GM19372 (cell line): ENCODE data around the gene TREML2.

Source experiments
- ATAC-seq: cut with Tn5 transposase; IDR thresholded peaks from one replicate; pipeline ENCODE4 v1.9.1; 2021; ENCODE audit warnings: mild to moderate bottlenecking, low read depth, moderate library complexity; ENCODE audit not compliant: unreplicated experiment

The TREML2 gene

DNA sequence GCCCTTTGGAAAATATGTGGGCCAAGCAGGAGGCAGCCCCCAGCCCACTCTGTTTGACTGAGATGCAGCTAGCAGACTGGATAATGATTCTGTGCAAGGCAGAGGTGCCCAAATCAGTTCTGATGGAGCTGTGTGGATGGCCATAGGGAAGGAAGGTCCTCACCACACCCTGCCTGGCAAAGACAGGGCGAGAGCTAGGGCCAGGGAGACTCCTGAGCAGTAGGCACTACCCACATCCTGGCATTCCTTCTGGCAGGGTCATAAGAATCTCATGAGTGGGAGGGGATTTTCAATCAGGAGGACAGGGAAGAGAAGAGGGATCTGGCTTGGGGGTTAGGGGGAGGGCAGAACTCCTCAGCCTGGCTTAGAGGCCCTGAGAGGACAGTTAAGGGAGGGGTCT is 19.4 kb downstream of the TREML2 start:
- no peak for ATAC-seq

GRCh38 chr6:41179163-41179562 is 21.8 kb downstream of the TREML2 start:
- ATAC-seq = no peak

GRCh38 chr6:41177695-41178094 is 23.3 kb downstream of the TREML2 start:
- no peak for ATAC-seq

GRCh38 chr6:41177287-41177686 is 23.7 kb downstream of the TREML2 start:
- ATAC-seq = no peak

DNA sequence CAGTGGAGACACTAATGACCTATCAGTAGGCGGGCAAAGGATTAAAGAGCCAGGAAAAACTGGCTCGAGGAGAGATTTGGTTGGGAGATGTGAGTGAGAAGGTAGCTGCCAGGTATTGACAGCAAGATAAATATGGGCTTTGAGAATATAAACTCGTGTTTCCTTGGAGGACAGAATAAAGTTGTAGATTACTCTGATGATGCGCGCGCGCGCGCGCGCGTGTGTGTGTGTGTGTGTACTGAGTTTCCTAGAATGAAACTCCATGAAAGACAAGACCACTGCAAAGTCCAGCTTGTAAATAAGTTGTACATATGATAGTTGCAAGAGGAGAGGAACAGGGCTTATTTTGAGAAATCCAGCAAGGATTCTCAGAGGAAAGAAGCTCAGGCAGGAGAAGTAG is 24.8 kb downstream of the TREML2 start:
- ATAC-seq = no peak

DNA sequence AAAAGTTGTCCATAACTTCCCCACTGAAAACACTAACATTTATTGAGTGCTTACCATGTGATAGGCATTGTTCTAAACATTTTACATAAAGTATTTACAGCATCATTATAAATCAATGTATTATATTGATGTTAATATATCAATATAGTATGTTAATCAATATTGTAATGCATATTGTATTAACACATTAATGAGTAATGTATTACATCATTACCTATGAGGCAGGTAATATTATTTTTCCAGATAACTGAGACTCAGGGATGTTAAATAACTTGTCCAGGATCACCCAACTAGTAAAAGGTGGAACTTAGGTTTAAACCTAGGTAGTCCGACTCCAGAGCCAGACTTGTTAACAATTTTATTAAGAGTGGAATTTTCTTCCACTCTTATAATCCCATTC is 25.9 kb downstream of the TREML2 start:
- ATAC-seq = no peak

DNA sequence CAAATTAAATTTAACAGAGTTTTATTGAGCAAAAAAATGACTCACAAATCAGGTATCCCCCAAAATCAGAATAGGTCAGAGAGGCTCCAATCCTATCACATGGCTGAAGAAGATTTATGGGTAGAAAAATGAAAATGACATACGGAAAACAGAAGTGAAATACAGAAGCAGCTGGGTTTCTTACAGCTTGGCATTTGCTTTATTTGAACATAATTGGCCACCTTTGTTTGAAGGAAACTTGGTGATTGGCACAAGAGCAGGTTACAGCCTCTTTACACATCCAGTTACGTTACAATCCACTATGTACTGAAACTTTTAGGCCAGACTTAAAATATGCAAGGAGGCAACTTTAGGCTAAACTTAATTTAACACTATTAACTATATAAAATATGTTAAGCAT is 26.3 kb downstream of the TREML2 start:
- ATAC-seq = no peak

- ATAC-seq = no peak
These were observed 29.0 kb downstream of the TREML2 start for GRCh38 chr6:41171908-41172307.

DNA sequence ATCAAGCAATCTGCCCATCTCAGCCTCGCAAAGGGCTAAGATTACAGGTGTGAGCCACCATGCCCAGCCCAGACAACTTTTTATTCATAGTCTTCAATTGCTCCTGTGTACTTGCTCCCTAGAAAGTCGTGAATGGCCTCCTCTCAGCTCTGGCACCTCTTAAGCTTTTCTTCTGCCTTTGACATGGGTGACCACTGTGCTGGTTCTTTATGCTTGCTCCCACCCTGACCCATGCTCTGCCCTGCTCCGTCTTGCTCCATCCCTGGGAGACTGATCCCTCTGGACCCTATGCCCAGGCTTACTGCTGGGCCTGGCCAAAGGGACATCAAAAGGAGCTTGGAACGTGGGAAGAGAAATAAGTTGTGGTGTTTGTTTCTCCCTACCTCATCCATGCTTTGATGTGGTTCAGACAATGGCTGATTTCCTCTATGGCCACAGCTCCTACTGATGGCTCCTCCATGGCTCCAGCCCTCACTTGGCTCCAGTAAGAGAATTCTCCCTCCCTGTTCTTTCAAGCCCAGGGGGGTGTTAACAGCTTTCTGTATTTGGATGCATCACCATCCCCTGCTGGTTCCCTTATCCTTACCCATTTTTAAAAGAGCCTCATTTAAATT is 30.3 kb downstream of the TREML2 start:
- no peak for ATAC-seq

DNA sequence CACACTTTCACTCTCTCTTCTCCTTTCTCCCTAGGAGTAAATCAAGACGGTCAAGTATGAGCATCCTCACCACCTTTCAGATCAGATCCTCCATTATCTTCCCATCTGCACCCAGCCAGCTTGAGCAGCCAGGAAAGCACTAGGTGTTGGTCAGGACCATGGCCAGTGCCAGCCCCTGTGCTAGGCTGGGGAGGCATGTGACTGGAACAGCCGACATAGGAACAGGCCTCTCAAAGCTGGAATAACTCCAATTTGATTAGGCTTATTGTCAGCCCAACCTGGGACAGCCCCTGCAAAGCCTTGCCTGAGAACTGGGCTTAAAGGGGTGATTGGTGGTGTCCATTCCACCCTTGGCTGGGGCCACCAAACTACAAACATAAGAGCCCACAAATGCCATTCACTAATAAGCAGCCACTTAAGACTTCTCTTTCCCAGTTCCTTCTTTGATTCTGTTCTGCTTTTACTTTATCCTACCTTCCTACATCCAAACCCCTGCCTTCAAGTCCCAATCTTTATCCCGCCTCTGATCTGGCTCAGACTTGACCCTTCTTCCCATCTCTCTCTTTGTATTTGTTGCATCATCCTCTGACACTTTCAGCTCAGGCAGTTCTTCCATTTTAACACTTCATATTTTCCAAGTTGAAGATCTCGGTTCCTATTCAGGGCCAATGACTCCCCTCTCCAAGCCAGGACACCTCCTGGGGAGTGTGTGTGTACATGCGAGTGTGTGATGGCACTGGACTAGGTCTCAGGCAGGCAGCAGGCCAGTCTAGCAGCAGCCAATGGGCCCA is 33.6 kb downstream of the TREML2 start:
- no peak for ATAC-seq

DNA sequence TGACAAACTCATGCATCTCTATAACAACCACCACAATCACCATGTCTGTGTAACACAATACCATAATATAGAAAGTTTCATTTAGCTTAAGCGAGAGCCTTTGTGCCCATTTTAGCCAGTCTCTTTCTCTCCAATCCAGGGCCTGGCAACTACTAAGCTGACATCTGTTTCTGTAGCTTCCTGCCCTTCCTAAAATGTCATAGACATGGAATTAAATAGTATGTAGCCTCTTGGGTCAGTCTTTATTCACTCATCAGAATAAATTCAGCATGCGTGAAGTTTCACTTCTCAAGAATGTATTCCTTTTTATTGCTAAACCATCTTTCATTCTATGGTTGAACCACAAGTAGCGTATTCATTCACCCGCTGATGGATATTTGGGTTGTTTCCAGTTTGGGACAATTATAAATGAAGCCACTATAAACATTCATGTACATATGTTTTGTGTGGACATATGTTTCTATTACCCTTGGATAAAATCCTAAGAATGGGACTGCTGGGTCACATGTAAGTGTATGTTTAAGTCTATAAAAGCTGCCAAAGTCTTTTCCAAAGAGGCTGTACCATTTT is 36.3 kb downstream of the TREML2 start:
- ATAC-seq = no peak

- ATAC-seq = no peak
These were observed 37.6 kb downstream of the TREML2 start for GRCh38 chr6:41163419-41163717.

DNA sequence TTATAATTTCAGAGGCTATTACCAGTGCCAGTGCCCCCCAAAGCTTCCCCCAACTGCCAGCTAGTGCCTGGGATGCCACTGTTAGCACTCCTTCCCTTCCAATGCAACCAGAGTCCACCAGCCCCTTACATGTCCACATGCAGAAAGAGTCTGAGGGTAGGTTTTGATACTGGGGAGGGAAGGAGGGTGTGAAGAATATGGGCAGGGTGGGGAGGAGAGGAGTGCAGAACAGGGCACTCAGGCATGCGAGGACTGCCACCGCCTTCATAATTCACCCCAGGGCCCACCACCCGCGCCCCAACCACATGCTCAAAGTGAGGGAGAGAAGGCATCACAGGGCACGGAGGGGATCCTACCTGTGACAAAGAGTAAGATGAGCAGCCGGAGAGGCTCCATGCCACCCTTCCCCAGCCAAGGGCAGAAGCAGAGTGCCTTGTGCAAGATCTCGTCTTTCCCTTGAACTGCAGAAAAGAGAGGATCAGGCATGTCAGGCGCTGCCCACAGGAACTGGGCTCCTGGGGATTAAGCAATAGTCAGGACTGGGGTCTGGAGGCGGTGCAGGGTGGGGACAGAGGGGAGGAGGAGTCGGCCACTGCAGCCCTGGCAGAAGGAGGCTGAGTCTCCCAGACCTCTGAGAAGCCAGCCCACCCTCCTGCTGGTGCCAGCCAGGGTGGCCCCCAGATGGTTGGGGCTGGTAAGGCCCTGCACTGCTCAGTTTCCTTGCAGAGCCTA is 38.1 kb downstream of the TREML2 start, which contains the start of gene TREM2:
TREM2 (minus strand) TSS at position 430 of the 732 bp plus-strand sequence; CDS start at position 396, 34 bp downstream.
- ATAC-seq = no peak

- ATAC-seq = no peak
These were observed 38.9 kb downstream of the TREML2 start for GRCh38 chr6:41161851-41162552.

- ATAC-seq = no peak
These were observed 39.6 kb downstream of the TREML2 start for GRCh38 chr6:41161380-41161779.

GRCh38 chr6:41160933-41161332 is 40.0 kb downstream of the TREML2 start:
- no peak for ATAC-seq

DNA sequence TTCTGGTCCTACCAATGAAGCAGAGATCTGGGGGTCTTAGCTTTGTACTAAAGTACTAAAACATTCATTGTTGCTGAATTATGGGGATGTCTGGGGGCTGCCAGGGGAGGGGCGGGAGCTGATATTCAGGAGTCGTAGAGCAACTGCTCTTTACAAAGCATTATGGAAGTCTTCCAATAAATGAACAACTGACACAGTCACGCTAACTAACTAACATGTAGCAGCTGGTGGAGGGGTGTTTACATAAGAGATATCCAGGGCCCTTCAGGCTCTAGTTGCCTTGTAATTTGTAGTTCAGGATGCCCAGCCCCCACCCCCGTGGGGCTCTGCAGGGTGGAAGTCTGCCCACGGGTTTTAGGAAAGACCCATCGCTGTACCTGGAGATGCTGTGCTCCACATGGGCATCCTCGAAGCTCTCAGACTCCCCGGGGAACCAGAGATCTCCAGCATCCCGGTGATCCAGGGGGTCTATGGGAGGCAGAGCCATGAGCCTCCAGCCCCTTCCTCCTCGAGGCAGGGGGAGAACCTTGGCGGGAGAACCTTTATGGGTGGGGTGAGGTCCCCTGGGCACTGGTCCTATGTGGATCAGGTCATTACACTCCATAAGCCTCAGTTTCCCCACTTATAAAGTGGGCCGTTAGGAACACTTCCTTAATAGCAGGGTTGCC is 41.4 kb downstream of the TREML2 start:
- ATAC-seq = no peak

DNA sequence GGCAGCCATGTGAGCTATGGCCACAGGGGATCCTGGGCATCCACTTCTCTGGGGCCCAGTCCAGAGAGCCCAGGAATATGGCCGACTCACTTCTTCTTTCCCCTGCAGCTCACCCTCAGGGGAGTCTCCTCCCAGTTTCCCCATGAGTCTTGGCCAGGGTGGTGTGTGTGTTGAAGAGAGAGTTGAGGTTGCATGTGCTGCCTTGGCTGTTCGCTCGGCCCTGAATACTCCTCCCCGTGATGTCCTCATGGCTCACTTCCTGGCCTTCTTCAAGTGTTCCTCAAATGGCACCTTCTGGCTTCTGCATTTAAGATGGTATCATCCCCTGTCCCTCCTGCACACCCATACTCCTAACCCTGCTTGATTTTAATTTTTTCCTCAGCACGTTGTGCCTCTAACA is 43.6 kb downstream of the TREML2 start:
- ATAC-seq = no peak

GRCh38 chr6:41156771-41157170 is 44.2 kb downstream of the TREML2 start:
- ATAC-seq = no peak

DNA sequence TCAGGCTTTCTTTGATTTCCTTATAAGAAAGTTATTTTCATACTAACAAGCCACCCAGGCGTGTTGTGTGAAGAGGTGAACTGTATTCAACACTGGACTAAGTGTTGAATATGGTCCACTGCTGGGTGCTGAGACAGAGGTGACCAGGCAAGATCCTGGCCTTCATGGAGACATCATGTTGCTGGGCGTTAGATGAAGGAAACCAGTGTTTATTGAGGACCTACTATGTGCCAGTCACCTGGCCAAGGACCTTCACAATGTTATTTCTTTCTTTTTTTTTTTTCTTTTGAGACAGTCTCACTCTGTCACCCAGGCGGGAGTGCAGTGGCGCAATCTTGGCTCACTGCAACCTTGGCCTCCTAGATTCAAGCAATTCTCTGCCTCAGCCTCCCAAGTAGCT is 44.9 kb downstream of the TREML2 start:
- ATAC-seq = no peak
